Endodermal cell (in vitro differentiated cells): ENCODE results near the gene MMEL1. TPM values are rescaled to one million over a fixed set of nuclear protein-coding genes. Genes with fewer than 3 reads are reported as not detected.

ENCODE experiments used
- DNase-seq: peaks from one replicate; pipeline ENCODE4 v3.0.0-alpha.2; 2017
- H3K27ac ChIP-seq: 2 replicates; pipeline ENCODE4 v1.5.1; 2013; ENCODE audit warnings: mild to moderate bottlenecking, low read depth, low read length, moderate library complexity
- H3K27me3 ChIP-seq: 2 replicates; pipeline ENCODE4 v1.6.1; 2013; ENCODE audit warnings: mild to moderate bottlenecking, low read length, moderate library complexity; ENCODE audit not compliant: insufficient read depth, control insufficient read depth, poor library complexity, severe bottlenecking
- H3K36me3 ChIP-seq: 2 replicates; pipeline ENCODE4 v1.7.0; 2013; ENCODE audit warnings: mild to moderate bottlenecking, low read length, moderate library complexity; ENCODE audit not compliant: control insufficient read depth, insufficient read depth
- H3K4me1 ChIP-seq: one replicate; pipeline ENCODE4 v1.7.0; 2013; ENCODE audit warnings: low read length; ENCODE audit not compliant: control insufficient read depth, insufficient read depth
- H3K4me3 ChIP-seq: 2 replicates; pipeline ENCODE4 v1.5.1; 2013; ENCODE audit warnings: mild to moderate bottlenecking, low read length, moderate library complexity
- H3K9ac ChIP-seq: 2 replicates; pipeline ENCODE4 v1.6.1; 2013; ENCODE audit warnings: mild to moderate bottlenecking, low read length, moderate library complexity; ENCODE audit not compliant: poor library complexity, severe bottlenecking; ENCODE audit errors: extremely low read depth
- H3K9me3 ChIP-seq: 2 replicates; pipeline ENCODE4 v1.6.1; 2013; ENCODE audit warnings: mild to moderate bottlenecking, low read length, moderate library complexity; ENCODE audit not compliant: control insufficient read depth
- H3K27ac Mint-ChIP-seq: 2 replicates; pipeline ENCODE4 v1.8.0; 2020; ENCODE audit warnings: mixed read lengths
- H3K27me3 Mint-ChIP-seq: 2 replicates; pipeline ENCODE4 v1.8.0; 2021; ENCODE audit warnings: mild to moderate bottlenecking, mixed read lengths; ENCODE audit not compliant: insufficient read depth
- H3K36me3 Mint-ChIP-seq: 2 replicates; pipeline ENCODE4 v1.8.0; 2020; ENCODE audit warnings: low read depth, mixed read lengths
- H3K4me1 Mint-ChIP-seq: 2 replicates; pipeline ENCODE4 v1.8.0; 2020; ENCODE audit warnings: mixed read lengths
- H3K4me3 Mint-ChIP-seq: 2 replicates; pipeline ENCODE4 v1.8.0; 2020; ENCODE audit warnings: mild to moderate bottlenecking, moderate library complexity, mixed read lengths
- H3K9me3 Mint-ChIP-seq: 2 replicates; pipeline ENCODE4 v1.8.0; 2020; ENCODE audit warnings: mild to moderate bottlenecking, mixed read lengths
- WGBS, 2 experiments: methylation state at CpG; one replicate each; pipeline versions ENCODE4 v1.1.5 to v1.1.7; 2013; ENCODE audit warnings: missing lambda C conversion rate in 2 of 2, mixed read lengths in 1 of 2; ENCODE audit not compliant: insufficient coverage in 1 of 2, insufficient read length in 1 of 2; 5-methylcytosine and 5-hydroxymethylcytosine counted together
- total RNA-seq, 2 donors: library from RNA; stranded (reverse); fragmentation: NEBNext Ultra II Directional in 1 of 2; extraction: Animal tissue kit (Norgen Biotek cat#: 25700) in 1 of 2; gene quantifications; 2 replicates in 1 of 2; 3 replicates in 1 of 2; pipeline ENCODE4 v1.2.1, GENCODE V29; 2021
- TF ChIP-seq, protein P1 (sequence below): fragments of 200-600 bp; sonication (generic); conservative IDR thresholded peaks from 2 replicates; pipeline ENCODE4 v1.5.0; 2021; ENCODE audit warnings: antibody characterized with exemption, mild to moderate bottlenecking

Gene MMEL1
- total RNA-seq, 2 donors from 2014 or later, result 0.42 TPM; not detected in 1

DNA sequence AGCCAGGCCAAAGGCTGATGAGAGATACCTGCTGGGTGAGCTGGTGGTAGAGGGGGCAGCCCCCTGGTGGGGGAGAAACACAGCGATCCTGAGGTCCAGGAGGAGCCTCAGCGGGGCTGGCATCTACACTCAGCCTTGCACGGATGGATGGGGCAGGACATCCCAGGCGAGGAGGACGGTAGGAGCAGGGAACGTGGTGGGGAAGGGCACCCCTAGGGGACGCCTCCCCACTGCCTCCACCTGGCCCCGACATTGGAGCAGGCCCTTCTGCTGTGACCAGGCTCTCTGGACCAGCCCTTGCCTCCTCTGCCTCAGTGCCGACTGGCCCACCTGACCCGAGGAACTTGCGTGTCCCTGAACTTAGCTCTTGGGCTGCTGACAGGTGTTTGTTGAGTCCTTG is 6.4 kb upstream of the MMEL1 start:
- H3K27me3 ChIP-seq, result no peaks in the 10 kb centered on the region
- Mint-ChIP-seq H3K36me3 (no peaks in the 10 kb centered on the region), H3K9me3 (peaks cover 19% of the 10 kb centered on the region), H3K4me1 (peaks cover 3% of the 10 kb centered on the region), H3K27ac (no peak overlapping the region), H3K4me3 (no peak overlapping the region), H3K27me3 (peaks cover 44% of the 10 kb centered on the region)
- no peaks in the 10 kb centered on the region for H3K4me1 ChIP-seq
- 78 to 80% methylated on average over 7 to 11 of the region's 11 CpGs for WGBS, 2 experiments
- DNase-seq, result peak; percentile 48
- TF ChIP-seq, protein P1, sequence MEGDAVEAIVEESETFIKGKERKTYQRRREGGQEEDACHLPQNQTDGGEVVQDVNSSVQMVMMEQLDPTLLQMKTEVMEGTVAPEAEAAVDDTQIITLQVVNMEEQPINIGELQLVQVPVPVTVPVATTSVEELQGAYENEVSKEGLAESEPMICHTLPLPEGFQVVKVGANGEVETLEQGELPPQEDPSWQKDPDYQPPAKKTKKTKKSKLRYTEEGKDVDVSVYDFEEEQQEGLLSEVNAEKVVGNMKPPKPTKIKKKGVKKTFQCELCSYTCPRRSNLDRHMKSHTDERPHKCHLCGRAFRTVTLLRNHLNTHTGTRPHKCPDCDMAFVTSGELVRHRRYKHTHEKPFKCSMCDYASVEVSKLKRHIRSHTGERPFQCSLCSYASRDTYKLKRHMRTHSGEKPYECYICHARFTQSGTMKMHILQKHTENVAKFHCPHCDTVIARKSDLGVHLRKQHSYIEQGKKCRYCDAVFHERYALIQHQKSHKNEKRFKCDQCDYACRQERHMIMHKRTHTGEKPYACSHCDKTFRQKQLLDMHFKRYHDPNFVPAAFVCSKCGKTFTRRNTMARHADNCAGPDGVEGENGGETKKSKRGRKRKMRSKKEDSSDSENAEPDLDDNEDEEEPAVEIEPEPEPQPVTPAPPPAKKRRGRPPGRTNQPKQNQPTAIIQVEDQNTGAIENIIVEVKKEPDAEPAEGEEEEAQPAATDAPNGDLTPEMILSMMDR, result no peak
- H3K27ac ChIP-seq, result no peak overlapping the region
- no peaks in the 10 kb centered on the region for H3K36me3 ChIP-seq
- no peak overlapping the region for H3K4me3 ChIP-seq
- H3K9ac ChIP-seq, result no peak overlapping the region
- H3K9me3 ChIP-seq, result peaks cover 13% of the 10 kb centered on the region

DNA sequence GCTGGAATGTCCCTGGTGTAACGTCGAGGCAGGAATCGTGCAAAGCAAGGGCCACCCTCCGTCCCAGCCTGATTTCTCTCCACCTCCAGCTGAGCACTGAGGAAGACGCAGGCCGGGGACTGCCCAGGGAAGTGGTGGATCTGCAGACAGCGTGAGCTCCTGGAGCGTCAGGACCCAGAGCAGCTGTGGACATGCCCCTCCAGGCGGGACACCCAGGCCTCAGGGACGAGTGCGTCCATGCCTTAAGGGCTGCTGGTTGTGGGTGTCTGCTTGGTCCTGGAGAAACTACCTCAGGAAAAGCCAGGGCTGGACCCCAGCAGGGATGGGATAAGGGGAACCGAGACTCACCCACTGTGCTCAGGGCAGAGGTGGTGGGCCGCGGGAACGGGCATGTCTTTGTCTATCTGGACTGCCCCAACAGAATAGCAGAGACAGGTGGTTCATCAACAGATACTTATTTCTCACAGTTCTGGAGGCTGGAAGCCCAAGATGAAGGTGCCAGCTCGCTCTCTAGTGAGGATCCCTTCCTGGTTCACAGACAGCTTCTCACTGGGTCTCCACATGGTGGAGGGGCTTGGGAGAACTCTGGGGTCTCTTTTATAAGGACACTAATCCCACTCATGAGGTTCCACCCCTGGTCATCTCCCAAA is 5.8 kb upstream of the MMEL1 start:
- Histone ChIP-seq H3K9ac (no peak overlapping the region), H3K4me1 (no peaks in the 10 kb centered on the region), H3K27ac (no peak overlapping the region), H3K9me3 (peaks cover 13% of the 10 kb centered on the region), H3K4me3 (no peak overlapping the region), H3K36me3 (no peaks in the 10 kb centered on the region), H3K27me3 (no peaks in the 10 kb centered on the region)
- Mint-ChIP-seq H3K4me3 (no peak overlapping the region), H3K9me3 (peaks cover 19% of the 10 kb centered on the region), H3K36me3 (no peaks in the 10 kb centered on the region), H3K4me1 (peaks cover 3% of the 10 kb centered on the region), H3K27me3 (peaks cover 46% of the 10 kb centered on the region), H3K27ac (no peak overlapping the region)
- 86 to 87% methylated on average over 11 to 16 of the region's 16 CpGs for WGBS, 2 experiments
- DNase-seq, result no peak
- TF ChIP-seq, protein P1, result no peak

DNA sequence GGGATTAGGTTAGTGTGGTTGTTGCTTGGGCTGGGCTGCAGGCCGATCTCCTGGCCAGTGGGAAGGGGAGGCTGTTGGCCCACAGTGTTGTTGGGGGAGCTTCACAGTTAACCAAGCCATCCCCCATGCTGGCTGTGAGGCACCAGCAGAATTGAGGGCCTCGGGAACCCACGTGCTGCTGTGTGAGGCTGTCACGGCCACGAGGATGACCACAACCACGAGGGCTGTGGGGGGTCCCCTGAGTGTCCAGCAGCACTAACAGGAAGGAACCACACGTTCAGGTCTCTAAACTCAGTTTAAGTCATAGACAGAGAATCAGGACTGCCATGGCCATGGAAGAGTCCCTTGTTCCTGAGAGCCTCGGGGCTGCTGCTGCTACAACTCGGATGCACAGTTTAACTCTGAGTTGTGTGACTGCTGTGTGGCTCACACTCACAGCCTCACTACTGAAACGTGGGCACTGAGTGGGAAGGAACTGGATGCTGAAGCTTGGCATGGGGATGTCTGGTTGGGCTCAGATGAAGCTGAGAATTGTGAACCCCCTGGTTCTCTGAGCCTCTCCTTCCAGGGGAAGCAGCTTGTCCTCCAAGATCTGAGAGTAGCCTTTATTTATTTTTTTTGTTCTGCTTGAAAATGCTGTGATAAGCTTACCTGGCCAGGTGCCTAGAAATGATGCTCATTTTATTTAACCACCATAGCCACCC is 4.8 kb upstream of the MMEL1 start:
- Mint-ChIP-seq H3K4me1 (peaks cover 3% of the 10 kb centered on the region), H3K9me3 (peaks cover 19% of the 10 kb centered on the region), H3K27me3 (peaks cover 54% of the 10 kb centered on the region), H3K27ac (no peak overlapping the region), H3K36me3 (no peaks in the 10 kb centered on the region), H3K4me3 (no peak overlapping the region)
- no peaks in the 10 kb centered on the region for H3K27me3 ChIP-seq
- H3K27ac ChIP-seq, result no peak overlapping the region
- no peaks in the 10 kb centered on the region for H3K4me1 ChIP-seq
- peaks cover 13% of the 10 kb centered on the region for H3K9me3 ChIP-seq
- TF ChIP-seq, protein P1, result no peak
- DNase-seq, result no peak
- no peak overlapping the region for H3K4me3 ChIP-seq
- WGBS, 2 experiments, result 74 to 81% methylated on average over 7 to 10 of the region's 10 CpGs
- no peak overlapping the region for H3K9ac ChIP-seq
- H3K36me3 ChIP-seq, result no peaks in the 10 kb centered on the region
